HAP-1 (cell line): ENCODE data around the gene KAZN.
"Not testable (repeated sequence)": the region's sequence is repeated elsewhere in the genome, so short reads cannot be mapped to it uniquely, and the experiment has no call there.

ENCODE experiments used
- DNase-seq, 2 experiments: peaks; one replicate each; pipeline ENCODE4 v3.0.0-alpha.2; 2016 to 2020; ENCODE audit warnings: low spot score in 2 of 2
- H3K27me3 ChIP-seq: fragments of 250-450 bp; sonication (Bioruptor Pico); 2 replicates; pipeline ENCODE4 v1.5.1; 2020; ENCODE audit warnings: low read depth, mild to moderate bottlenecking, moderate library complexity
- H3K36me3 ChIP-seq: fragments of 250-450 bp; sonication (Bioruptor Pico); replicated peaks from 2 replicates; pipeline ENCODE4 v1.5.1; 2020; ENCODE audit warnings: mild to moderate bottlenecking
- H3K4me1 ChIP-seq: fragments of 250-450 bp; sonication (Bioruptor Pico); 2 replicates; pipeline ENCODE4 v1.5.1; 2020; ENCODE audit warnings: mild to moderate bottlenecking
- H3K4me3 ChIP-seq: fragments of 250-450 bp; sonication (Bioruptor Pico); 2 replicates; pipeline ENCODE4 v1.5.1; 2020; ENCODE audit warnings: mild to moderate bottlenecking, moderate library complexity
- H3K9me3 ChIP-seq: fragments of 250-450 bp; sonication (Bioruptor Pico); 2 replicates; pipeline ENCODE4 v1.5.1; 2020; ENCODE audit warnings: mild to moderate bottlenecking, moderate library complexity
- in situ Hi-C: fragments of 300-500 bp; cut with MboI; formaldehyde crosslinking; loops from 3 replicates; pipeline ENCODE4 v1.14.3; 2020; ENCODE audit warnings: low sequenced_read_pairs, inconsistent platforms, mixed read lengths

Gene KAZN

GRCh38 chr1:14955976-14956375 is 357.5 kb downstream of the KAZN start:
- Histone ChIP-seq H3K4me1 (no peaks in the 10 kb centered on the region), H3K36me3 (no peaks in the 10 kb centered on the region), H3K27me3 (no peaks in the 10 kb centered on the region), H3K9me3 (no peaks in the 10 kb centered on the region), H3K4me3 (no peak overlapping the region)
- DNase-seq: no peak
- in situ Hi-C loops: no loop called here

GRCh38 chr1:14956579-14957195 is 358.2 kb downstream of the KAZN start:
- in situ Hi-C loops: no loop called here
- H3K4me1 ChIP-seq: no peaks in the 10 kb centered on the region

GRCh38 chr1:14957375-14958098 is 359.1 kb downstream of the KAZN start:
- DNase-seq: no peak
- Histone ChIP-seq H3K4me3 (no peak overlapping the region), H3K4me1 (no peaks in the 10 kb centered on the region), H3K27me3 (no peaks in the 10 kb centered on the region), H3K9me3 (no peaks in the 10 kb centered on the region; the same call in 1 of the 2 replicates), H3K36me3 (peaks cover 2% of the 10 kb centered on the region; the same call in 1 of the 2 replicates)
- in situ Hi-C loops: no loop called here

More at GRCh38 chr1:14956579-14957195, 358.2 kb downstream of the KAZN start:
- H3K36me3 ChIP-seq: 0 out of 2 replicates have a peak, but pooled peaks cover 2% of the 10 kb centered on the region
- no peak for DNase-seq
- H3K4me3 ChIP-seq: no peak overlapping the region
- H3K27me3 ChIP-seq: no peaks in the 10 kb centered on the region
- H3K9me3 ChIP-seq: no peaks in the 10 kb centered on the region; the same call in 1 of the 2 replicates

DNA sequence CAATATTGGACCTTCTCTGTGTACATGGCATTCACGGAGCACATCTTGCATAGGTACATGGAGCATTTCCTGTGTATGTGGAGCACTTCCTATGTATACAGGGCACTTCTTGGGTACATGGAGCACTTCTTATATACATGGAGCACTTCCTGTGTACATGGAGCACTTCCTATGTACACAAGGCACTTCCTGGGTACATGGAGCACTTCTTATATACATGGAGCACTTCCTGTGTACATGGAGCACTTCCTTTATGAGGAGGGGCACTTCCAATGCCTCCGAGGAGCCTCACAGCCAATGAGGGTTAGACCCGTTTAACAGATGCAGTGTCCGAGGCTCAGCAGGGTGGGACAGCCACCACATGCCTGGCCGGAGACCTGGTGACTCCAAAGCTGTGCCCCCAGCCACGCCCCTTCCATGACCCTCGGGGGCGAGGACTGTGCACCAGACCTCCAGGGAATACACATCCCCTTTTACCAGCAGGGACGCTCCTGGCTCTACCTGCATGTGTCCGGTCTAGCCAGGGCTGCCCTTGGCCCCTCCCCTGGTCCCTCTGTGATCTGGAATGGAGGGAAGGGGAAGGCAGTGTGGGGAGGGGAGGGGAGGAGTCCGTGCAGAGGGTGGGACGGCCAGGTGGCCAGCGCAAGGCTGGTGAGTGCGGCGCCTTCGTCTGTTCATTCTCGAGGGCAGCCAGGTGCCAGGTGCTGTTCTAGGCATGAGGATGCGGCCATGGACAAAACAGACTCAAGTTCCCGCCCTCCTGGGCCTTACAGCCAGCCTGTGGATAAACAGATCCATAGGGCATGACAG is 360.0 kb downstream of the KAZN start:
- Histone ChIP-seq H3K4me3 (no peak overlapping the region), H3K9me3 (no peaks in the 10 kb centered on the region; the same call in 1 of the 2 replicates), H3K4me1 (no peaks in the 10 kb centered on the region), H3K27me3 (no peaks in the 10 kb centered on the region), H3K36me3 (peaks cover 2% of the 10 kb centered on the region; the same call in 1 of the 2 replicates)
- in situ Hi-C loops: no loop called here
- DNase-seq: no peak

GRCh38 chr1:14959059-14959694 is 360.7 kb downstream of the KAZN start:
- Histone ChIP-seq H3K9me3 (no peaks in the 10 kb centered on the region; the same call in 1 of the 2 replicates), H3K36me3 (peaks cover 2% of the 10 kb centered on the region; the same call in 1 of the 2 replicates), H3K27me3 (no peaks in the 10 kb centered on the region), H3K4me3 (no peak overlapping the region), H3K4me1 (no peaks in the 10 kb centered on the region)
- no peak for DNase-seq
- in situ Hi-C loops: no loop called here

DNA sequence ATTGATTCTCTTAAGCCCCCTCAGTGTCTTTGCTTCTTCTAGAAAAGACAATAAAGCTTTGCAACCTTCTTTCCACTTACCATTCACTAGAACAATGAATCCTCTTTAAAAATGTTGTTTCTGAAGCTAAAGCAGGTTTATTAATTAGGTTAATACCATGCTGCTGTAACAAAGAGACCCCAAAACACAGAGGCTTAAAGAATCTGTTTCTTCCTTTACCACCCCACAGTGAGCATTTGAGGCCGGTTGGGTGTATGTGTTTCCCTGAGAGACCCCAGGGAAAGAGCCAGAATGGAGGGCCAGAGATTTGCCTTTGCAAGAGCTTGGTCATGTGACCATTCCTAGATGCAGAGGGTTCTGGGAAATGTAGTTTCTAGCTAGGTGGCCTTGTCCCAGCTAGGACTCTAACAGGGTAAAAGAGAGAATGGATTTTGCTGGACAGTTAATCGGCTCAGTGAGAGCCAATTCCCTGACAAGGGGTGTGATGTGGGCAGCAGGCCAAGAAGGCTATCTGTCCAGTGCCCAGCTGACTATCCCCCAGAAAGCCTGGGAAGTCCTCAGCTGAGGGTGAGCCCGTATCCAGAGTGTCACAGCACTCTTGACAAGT is 363.3 kb downstream of the KAZN start:
- Histone ChIP-seq H3K4me1 (no peaks in the 10 kb centered on the region), H3K4me3 (no peak overlapping the region), H3K9me3 (no peaks in the 10 kb centered on the region; the same call in 1 of the 2 replicates), H3K36me3 (peaks cover 2% of the 10 kb centered on the region; the same call in 1 of the 2 replicates), H3K27me3 (no peaks in the 10 kb centered on the region)
- in situ Hi-C loops: no loop called here
- peak in 1 of 2 experiments; percentile 12 for DNase-seq

DNA sequence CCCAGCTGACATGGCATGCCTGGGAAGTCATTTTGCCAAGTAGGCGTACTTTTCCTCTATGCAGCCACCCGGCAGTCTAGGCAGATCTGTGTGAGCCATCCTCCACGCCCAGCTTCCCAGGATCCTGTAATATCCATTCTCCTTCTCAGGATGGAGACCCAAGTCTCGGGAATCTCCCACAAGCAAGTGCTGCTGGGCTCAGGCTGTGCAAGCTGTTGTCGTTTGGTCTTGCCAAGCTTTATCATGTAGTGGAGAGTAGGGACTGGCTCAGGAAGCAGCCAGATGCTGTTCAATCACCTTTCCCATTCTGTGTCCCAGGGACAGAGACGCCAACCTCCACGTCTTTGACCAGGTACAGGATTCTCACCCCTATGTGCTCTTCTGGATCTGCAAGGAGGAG is 363.9 kb downstream of the KAZN start:
- no peak for DNase-seq
- no peak overlapping the region for H3K4me3 ChIP-seq
- no peaks in the 10 kb centered on the region for H3K4me1 ChIP-seq
- peaks cover 2% of the 10 kb centered on the region; the same call in 1 of the 2 replicates for H3K36me3 ChIP-seq
- H3K9me3 ChIP-seq: no peaks in the 10 kb centered on the region; the same call in 1 of the 2 replicates
- H3K27me3 ChIP-seq: no peaks in the 10 kb centered on the region
- in situ Hi-C loops: no loop called here

DNA sequence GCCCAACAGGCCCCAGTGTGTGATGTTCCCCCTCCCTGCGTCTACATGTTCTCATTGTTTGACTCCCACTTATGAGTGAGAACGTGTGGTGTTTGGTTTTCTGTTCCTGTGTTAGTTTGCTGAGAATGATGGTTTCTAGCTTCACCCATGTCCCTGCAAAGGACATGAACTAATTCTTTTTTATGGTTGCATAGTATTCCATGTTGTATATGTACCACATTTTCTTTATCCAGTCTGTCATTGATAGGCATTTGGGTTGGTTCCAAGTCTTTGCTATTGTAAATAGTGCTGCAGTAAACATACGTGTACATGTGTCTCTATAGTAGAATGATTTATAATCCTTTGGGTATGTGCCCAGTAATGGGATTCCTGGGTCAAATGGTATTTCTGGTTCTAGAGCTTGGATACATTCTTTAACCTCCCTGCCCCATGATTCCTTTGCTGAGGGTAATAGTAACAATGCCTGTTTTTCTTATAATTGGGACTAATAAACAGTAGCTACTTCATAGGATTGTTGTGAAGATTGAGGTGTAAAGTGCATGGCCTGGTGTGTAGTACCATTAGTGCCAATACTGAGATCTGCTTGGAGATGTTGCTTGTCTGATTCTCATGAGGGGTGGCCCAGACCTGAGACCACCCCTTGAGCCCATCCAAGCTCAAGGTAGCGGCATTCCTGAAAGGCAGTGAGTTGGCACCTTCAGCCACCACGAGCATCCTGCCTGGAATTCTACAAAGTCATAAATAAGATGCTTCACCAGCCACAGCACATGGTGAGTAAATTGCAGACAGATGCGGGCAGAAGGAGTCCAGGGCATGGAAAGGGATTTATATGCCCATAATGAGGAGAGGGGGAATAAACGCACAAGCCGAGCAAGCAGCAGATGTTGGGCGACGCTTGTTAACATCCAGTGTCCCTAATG is 365.6 kb downstream of the KAZN start:
- DNase-seq, in situ Hi-C loops, H3K9me3 ChIP-seq, H3K4me3 ChIP-seq, H3K36me3 ChIP-seq, H3K27me3 ChIP-seq, H3K4me1 ChIP-seq: not testable (repeated sequence)

DNA sequence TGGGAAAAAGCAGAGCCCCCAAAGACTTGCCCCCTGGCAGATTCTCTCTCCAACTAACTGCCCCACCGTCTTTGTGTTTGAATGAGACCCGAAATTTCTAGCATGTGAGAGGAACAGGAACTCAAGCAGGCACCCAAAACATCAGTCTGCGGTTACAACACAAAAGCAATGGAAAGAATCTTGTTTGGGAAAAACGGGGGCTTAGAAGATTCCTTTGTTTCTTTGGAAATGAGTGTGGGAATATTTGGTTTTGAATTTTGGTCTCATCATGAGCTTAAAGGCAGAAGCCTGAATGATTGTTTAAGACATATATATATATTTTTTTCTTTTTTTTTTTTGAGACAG is 366.2 kb downstream of the KAZN start:
- Histone ChIP-seq H3K4me3 (no peak overlapping the region), H3K36me3 (peaks cover 2% of the 10 kb centered on the region; the same call in 1 of the 2 replicates), H3K4me1 (no peaks in the 10 kb centered on the region), H3K27me3 (no peaks in the 10 kb centered on the region), H3K9me3 (no peaks in the 10 kb centered on the region; the same call in 1 of the 2 replicates)
- DNase-seq: no peak
- in situ Hi-C loops: no loop called here

GRCh38 chr1:14968251-14968851 is 369.9 kb downstream of the KAZN start:
- Histone ChIP-seq H3K36me3 (no peaks in the 10 kb centered on the region), H3K4me3 (no peak overlapping the region), H3K27me3 (no peaks in the 10 kb centered on the region), H3K4me1 (no peaks in the 10 kb centered on the region), H3K9me3 (no peaks in the 10 kb centered on the region)
- DNase-seq: no peak
- in situ Hi-C loops: no loop called here

GRCh38 chr1:14969006-14969405 is 370.5 kb downstream of the KAZN start:
- no peaks in the 10 kb centered on the region for H3K36me3 ChIP-seq
- H3K27me3 ChIP-seq: no peaks in the 10 kb centered on the region
- H3K4me3 ChIP-seq: no peak overlapping the region
- in situ Hi-C loops: no loop called here
- no peaks in the 10 kb centered on the region for H3K9me3 ChIP-seq
- no peaks in the 10 kb centered on the region for H3K4me1 ChIP-seq
- DNase-seq: no peak

- peak; percentile 10 to 71 for DNase-seq
- in situ Hi-C loops: no loop called here
- Histone ChIP-seq H3K4me3 (no peak overlapping the region), H3K9me3 (no peaks in the 10 kb centered on the region), H3K27me3 (no peaks in the 10 kb centered on the region), H3K36me3 (no peaks in the 10 kb centered on the region), H3K4me1 (no peaks in the 10 kb centered on the region)
Observed at GRCh38 chr1:14970115-14970798, 371.8 kb downstream of the KAZN start.
